GM04503 (cell line): ENCODE measurements around the gene PTPRE.

Experiments used
- DNase-seq: peaks from one replicate; pipeline ENCODE4 v3.0.0-alpha.2; 2012; ENCODE audit warnings: low read depth

Gene PTPRE

GRCh38 chr10:127882801-127883459, 24.0 kb upstream of the PTPRE start:
- DNase-seq = no peak

GRCh38 chr10:127883516-127883915, 23.4 kb upstream of the PTPRE start:
- DNase-seq = no peak

DNA sequence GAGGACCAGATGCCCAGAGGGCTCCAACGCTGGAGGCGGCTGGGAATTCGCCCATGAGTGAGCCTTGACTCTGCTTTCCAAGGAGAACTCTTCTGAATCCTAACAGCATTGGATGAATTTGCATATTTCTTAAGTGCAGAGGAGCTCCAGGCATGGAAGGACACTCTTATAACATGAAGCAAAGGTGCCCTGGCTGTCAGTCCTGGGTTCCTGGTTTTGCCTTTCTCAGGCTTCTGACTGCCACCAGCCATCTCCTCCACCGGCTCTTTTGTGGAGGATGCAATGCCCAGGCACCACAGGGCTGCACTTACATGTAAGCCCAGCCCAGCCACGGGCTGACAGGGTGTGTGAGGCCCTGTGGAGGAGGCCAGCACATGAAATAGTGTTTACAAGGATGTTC, 22.4 kb upstream of the PTPRE start:
- DNase-seq = no peak

- no peak for DNase-seq
These were observed 20.4 kb upstream of the PTPRE start for GRCh38 chr10:127886371-127887051.

DNA sequence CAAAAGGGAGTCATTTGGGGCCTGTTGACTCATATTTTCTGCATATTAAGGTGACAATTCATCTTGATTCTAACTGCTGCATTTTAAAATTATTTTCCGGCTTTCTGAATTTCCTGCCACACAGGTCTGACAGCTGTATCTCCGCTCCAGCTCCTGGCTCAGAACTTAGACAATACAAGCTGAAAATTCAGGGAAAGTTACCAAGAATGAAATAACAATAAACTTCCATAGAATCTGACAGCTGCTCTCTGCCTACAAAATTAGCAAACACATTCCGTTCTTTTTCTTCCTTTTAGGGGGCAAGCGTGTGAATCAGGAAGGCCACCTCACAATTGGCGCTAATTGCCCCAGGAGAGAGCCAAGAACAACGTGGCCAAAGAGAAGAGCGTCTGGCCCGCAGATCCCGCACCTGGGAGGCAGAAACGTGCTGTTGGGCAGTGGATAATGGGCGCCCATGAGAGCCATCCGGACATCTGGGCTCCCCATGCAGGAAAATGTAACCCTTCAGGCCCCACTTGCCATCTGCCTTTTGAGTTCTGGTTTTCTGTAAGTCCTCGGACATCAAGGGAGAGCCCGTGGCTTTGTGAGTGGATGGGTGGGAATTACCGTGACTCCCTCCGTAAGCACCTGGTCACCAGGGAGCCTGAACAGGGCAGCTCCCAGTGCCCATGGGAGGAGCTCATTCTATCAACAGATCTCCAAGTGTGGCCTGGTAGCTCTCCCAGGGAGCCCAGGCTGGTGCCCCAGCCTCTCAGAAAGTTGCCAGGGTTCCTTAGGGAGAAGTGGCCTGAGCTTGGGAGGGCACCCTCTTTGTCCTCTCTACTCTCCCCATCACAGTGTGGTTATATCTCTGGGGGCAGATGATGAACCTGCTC, 19.1 kb upstream of the PTPRE start:
- no peak for DNase-seq

DNA sequence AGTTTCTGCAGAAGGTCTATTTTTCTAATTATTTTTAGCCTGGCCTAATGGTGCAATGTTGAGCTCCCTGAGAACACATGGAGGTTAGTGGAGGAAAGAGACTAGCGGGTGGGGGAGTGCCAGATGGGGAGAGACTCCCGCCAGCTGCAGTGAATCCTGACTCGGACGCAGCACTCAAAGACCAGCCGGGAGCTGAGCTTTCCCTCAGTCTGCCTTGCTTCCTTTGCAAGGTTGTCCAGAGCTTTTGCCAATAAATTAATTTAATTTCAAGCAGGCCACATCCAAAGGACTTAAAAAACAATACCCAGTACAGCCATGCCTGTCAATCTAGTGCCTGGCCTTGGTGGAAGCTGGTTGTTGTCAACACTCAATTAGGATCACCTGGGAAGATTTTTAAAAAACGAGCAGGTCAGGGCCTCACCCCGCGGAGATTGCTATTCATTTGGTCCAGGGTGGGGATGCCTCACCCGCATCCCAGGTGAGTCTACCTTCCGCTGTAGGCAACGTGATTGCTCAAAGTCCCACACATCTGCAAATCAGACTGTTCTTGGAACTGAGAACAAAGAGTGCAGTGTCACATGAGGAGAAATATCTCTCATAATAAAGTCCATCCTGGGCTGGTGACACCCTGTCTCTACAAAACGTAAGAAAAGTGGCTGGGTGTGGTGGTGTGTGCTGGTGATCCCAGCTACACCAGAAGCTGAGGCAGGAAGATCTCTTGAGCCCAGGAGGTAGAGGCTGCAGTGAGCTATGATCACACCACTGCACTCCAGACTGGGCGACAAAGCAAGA, 18.2 kb upstream of the PTPRE start:
- no peak for DNase-seq

GRCh38 chr10:127889605-127890195, 17.2 kb upstream of the PTPRE start:
- DNase-seq = peak; percentile 45

DNA sequence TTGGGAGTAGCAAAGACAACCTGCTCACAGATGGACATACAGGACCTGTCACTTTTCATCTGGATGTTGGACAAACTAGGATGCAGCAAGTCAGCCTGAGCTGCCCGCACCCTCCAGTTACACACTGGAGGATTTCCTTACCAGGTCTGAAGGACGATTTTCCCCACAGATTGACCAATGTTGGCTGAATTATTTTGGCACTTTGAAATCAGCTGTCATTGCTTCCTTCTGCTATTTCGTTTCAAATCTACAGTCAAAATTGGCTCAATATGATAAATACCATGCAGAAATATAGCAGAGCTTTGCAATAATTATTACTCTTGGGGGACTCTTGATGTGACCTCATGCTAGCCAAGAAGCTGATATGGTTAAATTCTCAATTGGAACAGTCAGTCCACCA, 16.7 kb upstream of the PTPRE start:
- no peak for DNase-seq

- DNase-seq = no peak
These were observed 16.0 kb upstream of the PTPRE start for GRCh38 chr10:127890832-127891334.

DNA sequence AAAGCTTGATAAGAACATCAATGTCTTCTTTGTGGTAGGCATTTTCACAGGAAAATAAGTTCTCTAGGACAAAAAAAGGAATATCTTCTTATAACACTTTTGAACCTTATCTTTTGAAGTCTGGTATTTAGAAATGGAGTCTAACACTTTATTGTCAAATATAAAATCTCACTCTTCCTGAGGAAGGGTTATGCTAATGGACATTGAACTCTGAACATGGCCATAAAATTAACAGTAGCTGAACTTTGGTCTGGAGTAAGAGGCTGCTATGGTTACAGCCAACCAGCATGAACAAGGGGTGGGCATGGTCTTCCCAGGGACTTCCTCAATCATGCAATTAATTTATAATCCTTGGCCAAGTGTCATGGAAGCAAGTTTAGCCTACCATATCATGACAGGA, 14.2 kb upstream of the PTPRE start, which contains the start of gene CLRN3:
Gene CLRN3, minus strand, starts transcription at position 199 of the 400 bp plus-strand sequence. Its CDS starts 157 bp downstream, at position 42.
- no peak for DNase-seq

DNA sequence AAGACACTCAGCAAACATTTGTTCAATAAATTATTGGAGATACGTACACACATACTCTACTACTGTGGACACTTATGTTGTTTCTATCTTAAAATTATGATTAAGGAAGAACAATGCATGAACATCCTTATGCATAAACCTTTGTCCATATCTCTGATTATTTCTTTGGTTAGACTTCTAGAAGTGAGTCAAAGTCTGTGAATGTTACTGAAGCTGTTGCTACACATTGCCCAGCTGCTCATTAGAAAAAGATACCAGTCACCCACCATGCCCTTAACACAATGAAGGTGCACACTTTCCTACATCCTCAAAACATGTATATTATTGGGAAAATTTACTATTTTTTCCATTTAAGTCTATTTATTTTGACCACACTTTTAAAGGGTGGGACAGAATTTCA, 12.8 kb upstream of the PTPRE start:
- no peak for DNase-seq

DNA sequence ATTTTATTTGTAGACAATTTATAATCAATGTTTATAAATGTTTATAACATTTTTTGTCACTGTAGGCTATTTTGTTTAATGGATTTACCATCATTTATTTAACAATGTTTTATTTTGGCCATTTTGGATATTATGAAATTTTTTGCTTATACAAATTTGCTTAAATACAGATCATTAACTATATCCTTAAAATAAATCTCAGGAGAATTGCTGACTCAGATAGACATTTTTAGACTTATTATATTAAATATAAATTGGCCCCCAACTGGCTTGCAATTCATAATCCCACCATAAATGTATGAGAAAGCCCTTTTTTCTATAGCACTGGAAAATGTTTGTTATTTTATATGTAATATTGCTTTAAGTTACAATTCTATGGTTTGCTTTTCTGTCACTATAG, 10.3 kb upstream of the PTPRE start:
- no peak for DNase-seq

GRCh38 chr10:127897177-127897576, 9.7 kb upstream of the PTPRE start:
- no peak for DNase-seq

DNA sequence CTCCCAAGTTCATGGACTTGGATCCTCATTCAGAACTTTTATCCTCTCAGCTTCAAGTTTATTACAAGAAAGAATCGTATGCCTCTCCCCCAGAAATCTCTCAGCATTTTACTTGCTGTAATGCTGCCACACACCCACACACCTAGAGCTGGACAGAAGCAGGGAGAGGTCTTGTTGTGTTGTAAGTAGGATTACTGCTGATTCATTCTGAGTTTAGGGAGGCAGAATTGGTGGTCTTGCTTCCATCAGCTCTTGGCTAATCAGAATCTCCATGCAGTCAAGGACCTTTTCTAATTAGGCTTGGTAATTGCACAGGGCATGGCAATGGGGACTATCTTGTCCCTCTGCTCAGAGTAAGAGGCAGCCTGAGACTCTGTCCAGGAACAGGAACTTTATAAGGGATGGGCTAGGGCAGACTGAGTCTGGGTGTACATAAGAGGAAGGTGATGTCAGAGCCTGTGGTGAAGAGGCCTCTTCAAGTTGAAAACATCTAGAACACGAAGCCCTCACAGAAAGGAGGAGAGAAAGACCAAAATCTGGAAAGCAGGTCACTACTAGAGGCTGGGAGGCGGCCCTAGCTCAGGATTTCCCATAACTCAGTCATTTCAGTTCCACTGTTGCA, 7.0 kb upstream of the PTPRE start:
- no peak for DNase-seq

DNA sequence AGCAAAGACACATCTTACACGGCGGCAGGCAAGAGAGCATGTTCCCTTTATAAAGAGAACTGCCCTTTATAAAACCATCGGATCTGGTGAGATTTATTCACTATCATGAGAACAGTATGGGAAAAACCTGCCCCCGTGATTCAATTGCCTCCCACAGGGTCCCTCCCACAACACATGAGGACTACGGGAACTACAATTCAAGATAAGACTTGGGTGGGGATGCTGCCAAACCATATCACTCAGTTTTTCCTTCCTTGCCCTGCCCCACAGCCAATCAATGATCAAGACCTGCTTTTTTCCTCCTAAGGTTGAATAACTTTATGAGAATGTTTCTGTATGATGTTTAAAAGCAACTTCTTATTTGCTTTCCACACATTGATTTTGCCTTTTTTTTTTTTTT, 3.1 kb upstream of the PTPRE start:
- no peak for DNase-seq

DNA sequence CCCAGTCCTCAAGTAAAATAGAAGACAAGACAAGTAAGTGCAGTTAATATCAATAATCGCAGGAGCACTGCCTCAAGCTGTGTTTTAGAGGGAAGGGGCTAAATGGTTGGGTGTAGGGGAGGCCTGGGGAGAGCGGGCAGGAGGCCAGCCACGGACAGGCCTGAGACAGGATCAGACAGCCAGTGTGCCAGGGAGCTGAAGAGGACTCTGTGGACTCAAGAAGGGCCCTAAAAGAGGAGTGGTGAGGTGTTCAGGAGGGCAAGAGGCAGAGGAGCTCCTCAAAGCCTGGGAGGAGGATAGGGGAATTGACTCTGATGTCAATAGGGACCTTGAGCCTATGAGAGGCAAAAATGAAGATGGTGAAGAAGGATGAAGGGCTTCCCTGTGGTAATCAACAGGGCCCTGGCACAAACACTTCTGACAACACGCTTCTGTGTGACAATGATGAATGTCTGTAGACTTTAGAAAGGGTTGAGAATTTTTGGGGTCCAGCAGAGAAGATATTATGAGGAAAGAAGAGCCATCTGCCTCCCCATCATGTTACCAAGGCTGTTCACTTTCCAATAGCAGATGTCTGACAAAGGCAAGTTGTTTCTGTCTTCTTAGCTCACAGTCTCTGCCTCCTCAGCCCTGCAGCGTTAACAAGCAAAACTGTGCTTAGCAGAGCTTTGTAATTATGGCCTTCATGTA, 2.4 kb upstream of the PTPRE start:
- no peak for DNase-seq

GRCh38 chr10:127905001-127905847, 1.7 kb upstream of the PTPRE start:
- DNase-seq = no peak

GRCh38 chr10:127905848-127906261, 1.0 kb upstream of the PTPRE start:
- DNase-seq = no peak

DNA sequence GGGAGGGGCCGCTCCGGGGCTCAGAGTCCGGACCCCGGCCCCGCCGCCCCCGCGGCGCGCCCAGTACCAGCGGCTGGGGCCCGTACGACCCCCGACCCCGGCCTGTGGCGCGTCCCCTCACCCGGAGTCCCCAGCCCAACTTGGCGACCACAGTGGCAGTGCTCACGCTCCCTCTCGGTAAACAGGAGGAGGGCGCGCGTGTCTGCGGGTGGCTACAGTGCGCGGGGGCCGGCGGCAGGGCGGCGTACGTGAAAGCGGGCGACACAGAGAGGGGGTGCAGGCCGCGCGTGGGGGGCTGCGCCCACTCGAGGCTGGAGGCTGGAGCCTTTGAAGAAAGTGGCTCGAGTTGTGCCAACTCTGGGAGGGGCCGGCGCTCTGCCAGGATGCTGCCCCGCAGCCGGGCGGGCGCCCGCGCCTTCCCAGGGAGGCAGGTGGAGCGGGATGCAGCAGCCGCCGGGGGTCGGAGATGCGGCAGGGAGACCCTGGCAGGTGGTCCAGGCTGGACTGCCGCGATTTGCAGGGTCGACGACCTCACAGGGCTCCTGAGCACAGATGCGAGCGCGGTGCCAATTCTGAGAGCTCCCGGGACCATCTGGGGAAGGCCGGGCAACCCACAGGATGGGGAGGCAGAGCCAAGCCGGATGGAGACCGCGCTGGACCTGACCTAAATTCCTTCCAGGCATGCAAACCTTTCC, 655 bp downstream of the PTPRE start:
- DNase-seq = peak; percentile 47
